ENCODE measurements around the gene PIM1.

DNA sequence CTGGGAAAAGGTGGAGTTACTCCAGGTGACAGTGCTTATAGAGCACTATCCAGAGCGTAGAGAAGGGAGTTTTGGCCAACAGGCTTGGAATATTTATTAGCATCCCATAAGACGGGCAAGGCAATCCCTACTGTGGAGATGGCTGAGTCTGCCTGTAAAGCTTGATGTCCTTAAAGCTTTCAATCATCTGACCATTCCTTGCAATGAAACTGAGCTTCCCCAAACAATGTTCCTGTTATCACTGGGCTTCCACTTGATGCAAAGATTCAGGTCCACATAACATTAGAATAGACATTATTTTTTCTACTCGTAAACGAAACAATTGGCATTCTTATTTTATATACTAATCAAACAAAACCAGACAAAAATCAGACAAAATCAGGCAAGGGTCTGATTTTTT lies 48.4 kb upstream of the PIM1 start:
- TF ChIP-seq, protein P1, sequence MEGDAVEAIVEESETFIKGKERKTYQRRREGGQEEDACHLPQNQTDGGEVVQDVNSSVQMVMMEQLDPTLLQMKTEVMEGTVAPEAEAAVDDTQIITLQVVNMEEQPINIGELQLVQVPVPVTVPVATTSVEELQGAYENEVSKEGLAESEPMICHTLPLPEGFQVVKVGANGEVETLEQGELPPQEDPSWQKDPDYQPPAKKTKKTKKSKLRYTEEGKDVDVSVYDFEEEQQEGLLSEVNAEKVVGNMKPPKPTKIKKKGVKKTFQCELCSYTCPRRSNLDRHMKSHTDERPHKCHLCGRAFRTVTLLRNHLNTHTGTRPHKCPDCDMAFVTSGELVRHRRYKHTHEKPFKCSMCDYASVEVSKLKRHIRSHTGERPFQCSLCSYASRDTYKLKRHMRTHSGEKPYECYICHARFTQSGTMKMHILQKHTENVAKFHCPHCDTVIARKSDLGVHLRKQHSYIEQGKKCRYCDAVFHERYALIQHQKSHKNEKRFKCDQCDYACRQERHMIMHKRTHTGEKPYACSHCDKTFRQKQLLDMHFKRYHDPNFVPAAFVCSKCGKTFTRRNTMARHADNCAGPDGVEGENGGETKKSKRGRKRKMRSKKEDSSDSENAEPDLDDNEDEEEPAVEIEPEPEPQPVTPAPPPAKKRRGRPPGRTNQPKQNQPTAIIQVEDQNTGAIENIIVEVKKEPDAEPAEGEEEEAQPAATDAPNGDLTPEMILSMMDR (conservative IDR thresholded peaks at IDR 0.05; ENCODE audit: low read depth, low read length) = no peak
- no peak for TF ChIP-seq EZH2 (IDR thresholded peaks at IDR 0.05; ENCODE audit: borderline replicate concordance, low read depth, low read length, poor library complexity, severe bottlenecking)

All from A673 (cell line).